GM04504 (cell line): ENCODE data around the gene PARP14.
A peak's percentile ranks its signal among the peaks of the same experiment; 100 is the strongest.
"Not testable (repeated sequence)": the region's sequence is repeated elsewhere in the genome, so short reads cannot be mapped to it uniquely, and the experiment has no call there.

Experiments
- DNase-seq: peaks from one replicate; pipeline ENCODE4 v3.0.0-alpha.2; 2012; ENCODE audit warnings: low read depth

Gene PARP14

GRCh38 chr3:122679085-122679881 is 1.4 kb upstream of the PARP14 start:
- DNase-seq: peak; percentile 53

- DNase-seq: no peak
These were observed 661 bp upstream of the PARP14 start for GRCh38 chr3:122679882-122680474.

- DNase-seq: no peak
These were observed 790 bp downstream of the PARP14 start for GRCh38 chr3:122681284-122681973.

- DNase-seq: no peak
These were observed 1.4 kb downstream of the PARP14 start for GRCh38 chr3:122681974-122682409.

- not testable (repeated sequence) for DNase-seq
These were observed 2.3 kb downstream of the PARP14 start for GRCh38 chr3:122682778-122683411.

GRCh38 chr3:122687298-122687697 is 6.7 kb downstream of the PARP14 start:
- DNase-seq: no peak

- no peak for DNase-seq
These were observed 8.4 kb downstream of the PARP14 start for GRCh38 chr3:122688996-122689395.

GRCh38 chr3:122689587-122689986 is 8.9 kb downstream of the PARP14 start:
- no peak for DNase-seq

- no peak for DNase-seq
These were observed 9.5 kb downstream of the PARP14 start for GRCh38 chr3:122690096-122690495.

- no peak for DNase-seq
These were observed 10.6 kb downstream of the PARP14 start for GRCh38 chr3:122691195-122691594.

GRCh38 chr3:122692674-122693073 is 12.0 kb downstream of the PARP14 start:
- DNase-seq: no peak

GRCh38 chr3:122694966-122695365 is 14.3 kb downstream of the PARP14 start:
- no peak for DNase-seq

GRCh38 chr3:122695927-122696561 is 15.4 kb downstream of the PARP14 start:
- DNase-seq: no peak

- DNase-seq: no peak
These were observed 17.4 kb downstream of the PARP14 start for GRCh38 chr3:122697952-122698620.

- DNase-seq: no peak
These were observed 19.6 kb downstream of the PARP14 start for GRCh38 chr3:122700193-122700592.

- no peak for DNase-seq
These were observed 24.7 kb downstream of the PARP14 start for GRCh38 chr3:122705379-122705778.

GRCh38 chr3:122710616-122711251 is 30.1 kb downstream of the PARP14 start:
- DNase-seq: not testable (repeated sequence)

- DNase-seq: no peak
These were observed 33.6 kb downstream of the PARP14 start for GRCh38 chr3:122714273-122714672.

- no peak for DNase-seq
These were observed 36.0 kb downstream of the PARP14 start for GRCh38 chr3:122716667-122717066.

GRCh38 chr3:122719273-122719921 is 38.8 kb downstream of the PARP14 start:
- DNase-seq: no peak
